Prostate gland (tissue), 2 donors: ENCODE measurements around the gene LRATD1.

Experiments
- POLR2A ChIP-seq: fragments of 450-650 bp; IDR thresholded peaks from one replicate; pipeline ENCODE4 v1.6.1; 2016; ENCODE audit warnings: antibody characterized with exemption, mild to moderate bottlenecking
- POLR2AphosphoS5 ChIP-seq: sonication (generic); formaldehyde crosslinking; IDR thresholded peaks from one replicate; pipeline ENCODE4 v1.6.1; 2017; ENCODE audit warnings: antibody characterized with exemption
- TF ChIP-seq, protein P1 (sequence below), 4 experiments: fragments of 200-600 bp in 2 of 4; fragments of 450-650 bp in 2 of 4; sonication (generic) in 2 of 4; IDR thresholded peaks; 1 replicate in 3 of 4; 2 replicates in 1 of 4; pipeline ENCODE4 v1.5.1; 2016 to 2019; ENCODE audit warnings: antibody characterized with exemption in 4 of 4, mild to moderate bottlenecking in 2 of 4, moderate library complexity in 2 of 4

DNA sequence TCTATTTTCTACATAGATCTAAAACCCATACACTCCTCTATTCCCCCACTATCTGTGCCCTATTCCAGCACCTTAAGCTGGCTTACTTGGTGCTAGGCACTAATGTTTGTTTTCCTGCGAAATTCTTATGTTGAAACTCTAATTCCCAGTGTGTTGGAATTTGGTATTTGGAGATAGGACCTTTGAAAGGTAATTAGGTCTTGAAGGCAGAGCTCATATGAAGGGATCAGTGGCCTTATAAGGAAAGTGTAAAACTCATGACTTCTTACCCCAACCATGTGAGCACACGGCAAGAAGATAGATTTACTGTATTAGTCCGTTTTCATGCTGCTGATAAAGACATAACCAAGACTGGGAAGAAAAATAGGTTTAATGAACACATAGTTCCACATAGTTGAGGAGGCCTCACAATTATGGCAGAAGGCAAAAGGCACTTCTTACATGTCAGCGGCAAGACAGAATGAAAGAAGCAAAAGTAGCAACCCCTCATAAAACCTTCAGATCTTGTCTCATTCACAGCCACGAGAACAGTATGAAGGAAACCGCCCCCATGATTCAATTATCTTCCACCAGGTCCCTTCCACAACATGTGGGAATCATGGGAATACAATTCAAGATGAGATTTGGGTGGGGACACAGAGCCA, 10.5 kb upstream of the LRATD1 start:
- TF ChIP-seq, protein P1, sequence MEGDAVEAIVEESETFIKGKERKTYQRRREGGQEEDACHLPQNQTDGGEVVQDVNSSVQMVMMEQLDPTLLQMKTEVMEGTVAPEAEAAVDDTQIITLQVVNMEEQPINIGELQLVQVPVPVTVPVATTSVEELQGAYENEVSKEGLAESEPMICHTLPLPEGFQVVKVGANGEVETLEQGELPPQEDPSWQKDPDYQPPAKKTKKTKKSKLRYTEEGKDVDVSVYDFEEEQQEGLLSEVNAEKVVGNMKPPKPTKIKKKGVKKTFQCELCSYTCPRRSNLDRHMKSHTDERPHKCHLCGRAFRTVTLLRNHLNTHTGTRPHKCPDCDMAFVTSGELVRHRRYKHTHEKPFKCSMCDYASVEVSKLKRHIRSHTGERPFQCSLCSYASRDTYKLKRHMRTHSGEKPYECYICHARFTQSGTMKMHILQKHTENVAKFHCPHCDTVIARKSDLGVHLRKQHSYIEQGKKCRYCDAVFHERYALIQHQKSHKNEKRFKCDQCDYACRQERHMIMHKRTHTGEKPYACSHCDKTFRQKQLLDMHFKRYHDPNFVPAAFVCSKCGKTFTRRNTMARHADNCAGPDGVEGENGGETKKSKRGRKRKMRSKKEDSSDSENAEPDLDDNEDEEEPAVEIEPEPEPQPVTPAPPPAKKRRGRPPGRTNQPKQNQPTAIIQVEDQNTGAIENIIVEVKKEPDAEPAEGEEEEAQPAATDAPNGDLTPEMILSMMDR (IDR thresholded peaks at IDR 0.05) = no peak
- TF ChIP-seq POLR2A = no peak
- TF ChIP-seq POLR2AphosphoS5 = no peak
